Inflammatory macrophage (primary cell): ENCODE data around the gene SYDE2.

ENCODE experiments used
- DNase-seq, 2 donors: peaks; one replicate each; pipeline ENCODE4 v3.0.0-alpha.2; 2020 to 2022

Gene SYDE2

DNA sequence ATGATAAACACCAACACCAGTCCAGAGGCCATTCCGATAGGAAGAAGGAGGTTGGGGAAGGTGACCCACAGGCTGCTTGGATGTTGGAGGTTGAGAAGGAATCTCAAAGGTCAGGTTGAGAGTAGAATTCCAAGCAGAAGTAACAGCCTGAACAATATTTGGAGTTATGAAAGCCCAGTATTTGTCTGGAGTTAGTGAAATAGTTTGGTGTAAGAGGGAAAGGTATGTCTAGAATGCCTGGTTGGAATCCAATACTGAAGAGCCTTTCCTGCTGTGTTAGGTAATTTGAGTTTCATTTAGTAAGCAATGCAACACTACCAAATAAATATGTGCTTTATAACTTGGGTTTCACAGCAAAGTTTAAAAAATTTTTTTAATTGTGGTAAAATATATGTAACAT is 82.1 kb downstream of the SYDE2 start:
- no peak for DNase-seq

DNA sequence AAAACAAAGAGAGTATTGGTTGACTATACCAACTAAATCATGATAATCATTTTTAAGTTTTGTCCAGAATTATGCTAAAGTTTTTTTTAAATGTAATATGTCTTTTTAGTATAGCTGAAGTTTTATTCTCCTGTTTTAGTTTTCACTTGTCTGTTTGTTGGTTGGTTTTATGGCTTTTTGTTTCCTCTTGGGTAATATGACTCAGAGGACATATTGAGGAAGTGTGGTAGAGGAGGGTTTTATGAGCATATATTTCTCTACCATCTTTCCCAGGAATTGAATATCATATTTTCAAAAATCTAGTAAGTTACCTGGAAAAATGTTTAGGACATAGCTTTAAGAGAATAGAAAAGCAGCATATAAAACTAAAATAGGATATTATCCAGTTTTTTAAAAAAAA is 84.0 kb downstream of the SYDE2 start:
- no peak for DNase-seq

DNA sequence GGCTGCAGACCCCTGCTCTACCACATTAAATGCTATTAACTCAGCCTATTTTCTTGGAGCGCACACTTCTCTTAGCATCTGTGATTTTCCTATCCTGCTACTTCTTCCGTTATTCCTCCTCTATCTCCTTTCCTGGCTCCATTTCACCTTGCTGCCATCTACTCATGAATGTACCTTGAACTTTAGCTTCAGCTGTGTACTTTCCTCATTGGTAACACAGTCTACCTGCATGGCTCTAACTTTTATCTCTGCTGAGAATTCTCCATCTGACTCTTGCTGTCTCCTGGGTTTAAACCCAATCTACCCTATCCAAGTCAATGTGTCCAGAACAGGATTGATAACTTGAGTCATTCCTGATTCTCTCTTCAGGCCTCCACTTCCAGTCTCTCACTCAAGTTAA is 84.9 kb downstream of the SYDE2 start:
- no peak for DNase-seq

DNA sequence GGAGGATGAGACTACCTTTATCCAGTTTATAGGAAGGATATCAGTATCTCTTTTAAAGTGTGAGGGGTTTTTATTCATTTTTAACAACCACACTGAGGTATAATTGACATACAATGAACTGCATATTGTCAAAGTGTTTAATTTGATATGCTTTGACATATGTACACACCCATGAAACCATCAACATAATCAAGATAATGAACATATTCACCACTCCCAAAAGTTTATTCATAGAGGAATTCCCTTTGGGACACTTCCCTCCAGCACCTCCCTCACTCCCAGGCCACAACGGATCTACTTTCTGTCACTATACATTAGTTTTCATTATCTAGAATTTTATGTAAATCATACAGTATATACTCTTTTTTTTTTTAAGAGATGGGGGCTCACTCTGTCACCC is 89.1 kb downstream of the SYDE2 start:
- no peak for DNase-seq

DNA sequence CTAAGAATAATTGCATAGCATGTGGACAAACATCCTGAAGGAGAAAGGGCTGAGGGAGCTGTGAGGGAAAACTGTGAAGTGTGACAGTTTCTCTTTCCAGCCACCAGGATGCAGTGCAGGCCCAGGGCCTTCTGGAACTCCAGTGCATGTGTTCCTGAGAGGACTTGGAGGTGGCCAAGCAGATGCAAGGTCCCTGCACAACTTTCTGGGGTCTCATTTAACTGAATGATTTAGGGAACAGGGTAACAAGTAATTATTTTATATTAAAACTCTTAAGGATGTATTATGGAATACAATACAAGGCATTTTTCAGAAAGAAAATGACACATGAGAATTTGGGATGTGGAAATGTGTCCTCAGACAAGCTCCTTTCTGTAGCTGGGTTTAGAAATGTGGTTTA is 91.3 kb downstream of the SYDE2 start:
- peak; percentile 49 to 68 for DNase-seq
